Activated naive CD8-positive, alpha-beta T cell (primary cell): ENCODE results near the gene DBX1.
"Not testable (repeated sequence)": the region's sequence is repeated elsewhere in the genome, so short reads cannot be mapped to it uniquely, and the experiment has no call there.

Source experiments
- H3K27ac Mint-ChIP-seq: one replicate; pipeline ENCODE4 v1.8.0; 2021; ENCODE audit warnings: mixed read lengths
- H3K27me3 Mint-ChIP-seq: one replicate; pipeline ENCODE4 v1.8.0; 2021; ENCODE audit warnings: mixed read lengths
- H3K36me3 Mint-ChIP-seq: one replicate; pipeline ENCODE4 v1.8.0; 2021; ENCODE audit warnings: mixed read lengths
- H3K4me1 Mint-ChIP-seq: one replicate; pipeline ENCODE4 v1.8.0; 2021; ENCODE audit warnings: low read depth, mixed read lengths
- H3K4me3 Mint-ChIP-seq: one replicate; pipeline ENCODE4 v1.8.0; 2021; ENCODE audit warnings: mild to moderate bottlenecking, mixed read lengths
- H3K9me3 Mint-ChIP-seq: one replicate; pipeline ENCODE4 v1.8.0; 2021; ENCODE audit warnings: low read depth, mixed read lengths

DBX1 gene

GRCh38 chr11:20155683-20156279, 4.5 kb downstream of the DBX1 start:
- Mint-ChIP-seq H3K36me3 (no peaks in the 10 kb centered on the region), H3K27me3 (peaks cover 30% of the 10 kb centered on the region), H3K27ac (peak overlapping the region; percentile 54)

GRCh38 chr11:20154381-20154780, 5.9 kb downstream of the DBX1 start:
- H3K27ac Mint-ChIP-seq, result no peak overlapping the region
- no peak overlapping the region for H3K4me3 Mint-ChIP-seq
- no peaks in the 10 kb centered on the region for H3K9me3 Mint-ChIP-seq
- peaks cover 23% of the 10 kb centered on the region for H3K27me3 Mint-ChIP-seq
- H3K4me1 Mint-ChIP-seq, result peaks cover 18% of the 10 kb centered on the region
- no peaks in the 10 kb centered on the region for H3K36me3 Mint-ChIP-seq

More at GRCh38 chr11:20155683-20156279, 4.5 kb downstream of the DBX1 start:
- Mint-ChIP-seq H3K4me1 (peaks cover 21% of the 10 kb centered on the region), H3K4me3 (peak overlapping the region; percentile 83), H3K9me3 (no peaks in the 10 kb centered on the region)

- no peaks in the 10 kb centered on the region for H3K36me3 Mint-ChIP-seq
- no peak overlapping the region for H3K27ac Mint-ChIP-seq
- peaks cover 37% of the 10 kb centered on the region for H3K27me3 Mint-ChIP-seq
Observed at GRCh38 chr11:20138707-20139106, 21.6 kb downstream of the DBX1 start.

GRCh38 chr11:20137637-20138036, 22.6 kb downstream of the DBX1 start:
- H3K27ac Mint-ChIP-seq, result no peak overlapping the region
- H3K4me3 Mint-ChIP-seq, result no peak overlapping the region
- H3K36me3 Mint-ChIP-seq, result no peaks in the 10 kb centered on the region
- peaks cover 42% of the 10 kb centered on the region for H3K27me3 Mint-ChIP-seq
- no peaks in the 10 kb centered on the region for H3K9me3 Mint-ChIP-seq
- H3K4me1 Mint-ChIP-seq, result no peaks in the 10 kb centered on the region

More at GRCh38 chr11:20138707-20139106, 21.6 kb downstream of the DBX1 start:
- H3K4me3 Mint-ChIP-seq, result no peak overlapping the region
- no peaks in the 10 kb centered on the region for H3K4me1 Mint-ChIP-seq
- H3K9me3 Mint-ChIP-seq, result no peaks in the 10 kb centered on the region

- H3K4me3 Mint-ChIP-seq, result no peak overlapping the region
- H3K36me3 Mint-ChIP-seq, result no peaks in the 10 kb centered on the region
- H3K27ac Mint-ChIP-seq, result no peak overlapping the region
- H3K27me3 Mint-ChIP-seq, result peaks cover 38% of the 10 kb centered on the region
- no peaks in the 10 kb centered on the region for H3K9me3 Mint-ChIP-seq
- peaks cover 8% of the 10 kb centered on the region for H3K4me1 Mint-ChIP-seq
Observed at GRCh38 chr11:20134991-20135736, 25.1 kb downstream of the DBX1 start.

GRCh38 chr11:20132667-20133039, 27.6 kb downstream of the DBX1 start:
- H3K27me3 Mint-ChIP-seq, result peaks cover 30% of the 10 kb centered on the region
- no peak overlapping the region for H3K27ac Mint-ChIP-seq
- H3K4me3 Mint-ChIP-seq, result peak overlapping the region; percentile 80
- no peaks in the 10 kb centered on the region for H3K36me3 Mint-ChIP-seq
- H3K9me3 Mint-ChIP-seq, result no peaks in the 10 kb centered on the region
- peaks cover 8% of the 10 kb centered on the region for H3K4me1 Mint-ChIP-seq

GRCh38 chr11:20131788-20132666, 28.2 kb downstream of the DBX1 start:
- Mint-ChIP-seq H3K27me3 (peaks cover 30% of the 10 kb centered on the region), H3K9me3 (no peaks in the 10 kb centered on the region), H3K36me3 (no peaks in the 10 kb centered on the region), H3K4me3 (peak overlapping the region; percentile 80), H3K27ac (no peak overlapping the region), H3K4me1 (peaks cover 8% of the 10 kb centered on the region)

- Mint-ChIP-seq H3K9me3 (no peaks in the 10 kb centered on the region), H3K4me1 (peaks cover 8% of the 10 kb centered on the region), H3K36me3 (no peaks in the 10 kb centered on the region), H3K4me3 (no peak overlapping the region), H3K27ac (no peak overlapping the region), H3K27me3 (peaks cover 22% of the 10 kb centered on the region)
Observed at GRCh38 chr11:20129665-20130064, 30.6 kb downstream of the DBX1 start.

GRCh38 chr11:20128528-20128825, 31.8 kb downstream of the DBX1 start:
- peaks cover 12% of the 10 kb centered on the region for H3K27me3 Mint-ChIP-seq
- H3K4me1 Mint-ChIP-seq, H3K27ac Mint-ChIP-seq, H3K4me3 Mint-ChIP-seq, H3K9me3 Mint-ChIP-seq, H3K36me3 Mint-ChIP-seq: not testable (repeated sequence)

- Mint-ChIP-seq H3K9me3 (no peaks in the 10 kb centered on the region), H3K4me1 (peaks cover 8% of the 10 kb centered on the region), H3K27me3 (peaks cover 11% of the 10 kb centered on the region), H3K27ac (no peak overlapping the region), H3K4me3 (no peak overlapping the region), H3K36me3 (no peaks in the 10 kb centered on the region)
Observed at GRCh38 chr11:20127671-20128527, 32.4 kb downstream of the DBX1 start.

- H3K9me3 Mint-ChIP-seq, result no peaks in the 10 kb centered on the region
- H3K4me3 Mint-ChIP-seq, result no peak overlapping the region
- no peak overlapping the region for H3K27ac Mint-ChIP-seq
Observed at GRCh38 chr11:20126724-20127123, 33.6 kb downstream of the DBX1 start.

GRCh38 chr11:20125927-20126326, 34.3 kb downstream of the DBX1 start:
- Mint-ChIP-seq H3K27me3 (peaks cover 4% of the 10 kb centered on the region), H3K36me3 (no peaks in the 10 kb centered on the region), H3K27ac (no peak overlapping the region), H3K4me1 (no peaks in the 10 kb centered on the region), H3K9me3 (no peaks in the 10 kb centered on the region), H3K4me3 (no peak overlapping the region)

More at GRCh38 chr11:20126724-20127123, 33.6 kb downstream of the DBX1 start:
- Mint-ChIP-seq H3K36me3 (no peaks in the 10 kb centered on the region), H3K27me3 (peaks cover 4% of the 10 kb centered on the region), H3K4me1 (peaks cover under 1% of the 10 kb centered on the region)

GRCh38 chr11:20122131-20122530, 38.1 kb downstream of the DBX1 start:
- no peak overlapping the region for H3K4me3 Mint-ChIP-seq
- H3K27ac Mint-ChIP-seq, result no peak overlapping the region

GRCh38 chr11:20120134-20120925, 39.9 kb downstream of the DBX1 start:
- no peaks in the 10 kb centered on the region for H3K9me3 Mint-ChIP-seq
- H3K27ac Mint-ChIP-seq, result no peak overlapping the region
- no peaks in the 10 kb centered on the region for H3K4me1 Mint-ChIP-seq
- peaks cover 4% of the 10 kb centered on the region for H3K27me3 Mint-ChIP-seq
- H3K36me3 Mint-ChIP-seq, result no peaks in the 10 kb centered on the region
- no peak overlapping the region for H3K4me3 Mint-ChIP-seq

More at GRCh38 chr11:20122131-20122530, 38.1 kb downstream of the DBX1 start:
- peaks cover 4% of the 10 kb centered on the region for H3K27me3 Mint-ChIP-seq
- no peaks in the 10 kb centered on the region for H3K36me3 Mint-ChIP-seq
- H3K4me1 Mint-ChIP-seq, result no peaks in the 10 kb centered on the region
- no peaks in the 10 kb centered on the region for H3K9me3 Mint-ChIP-seq
